ENCODE data around the gene PRR5L. TPM values are rescaled to one million over a fixed set of nuclear protein-coding genes. Genes with fewer than 3 reads are reported as not detected.

Gene PRR5L, protein sequence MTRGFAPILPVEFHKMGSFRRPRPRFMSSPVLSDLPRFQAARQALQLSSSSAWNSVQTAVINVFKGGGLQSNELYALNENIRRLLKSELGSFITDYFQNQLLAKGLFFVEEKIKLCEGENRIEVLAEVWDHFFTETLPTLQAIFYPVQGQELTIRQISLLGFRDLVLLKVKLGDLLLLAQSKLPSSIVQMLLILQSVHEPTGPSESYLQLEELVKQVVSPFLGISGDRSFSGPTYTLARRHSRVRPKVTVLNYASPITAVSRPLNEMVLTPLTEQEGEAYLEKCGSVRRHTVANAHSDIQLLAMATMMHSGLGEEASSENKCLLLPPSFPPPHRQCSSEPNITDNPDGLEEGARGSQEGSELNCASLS
- 12.5 and 25.5 TPM in 2 replicates for total RNA-seq

GRCh38 chr11:36295926-36296325 is at the start of gene PRR5L:
Gene PRR5L, plus strand, starts transcription at chr11:36296288. Its CDS starts 104,834 bp downstream, at chr11:36401122.

DNA sequence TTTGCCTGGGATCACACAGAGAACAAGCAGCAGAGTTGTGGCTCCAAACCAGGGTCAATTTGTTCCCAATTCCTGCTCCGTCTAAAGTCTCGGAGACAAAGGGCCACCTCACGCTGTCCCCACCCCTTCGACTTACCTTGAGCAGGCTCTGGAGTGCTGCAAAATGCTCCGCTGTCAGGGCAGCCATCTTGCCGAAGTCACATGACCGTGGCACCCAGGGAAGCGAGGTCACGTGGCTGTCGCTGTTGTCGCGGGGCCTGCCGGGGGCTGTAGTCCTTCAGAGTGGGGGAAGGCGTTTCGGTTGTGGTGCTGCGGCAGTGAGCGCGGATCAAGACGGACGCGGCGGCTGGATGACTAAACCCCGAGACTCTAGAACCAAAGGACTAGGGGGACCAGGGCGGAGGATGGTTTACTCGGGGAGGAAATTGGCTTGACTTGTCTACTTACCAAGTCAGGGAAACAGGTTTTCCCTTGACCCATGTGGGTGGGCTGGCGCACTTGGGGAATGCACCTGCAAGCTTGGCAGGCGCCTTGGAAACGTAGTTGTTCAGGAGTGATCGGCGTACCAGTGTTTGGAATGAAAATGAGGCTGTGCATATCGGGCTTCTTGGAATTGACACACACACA is 6.7 kb upstream of the PRR5L start, which contains the start of gene COMMD9:
TSS of gene COMMD9 (minus strand) at position 199 of the 627 bp plus-strand sequence. CDS start at position 187, 12 bp downstream.

GRCh38 chr11:36509694-36510593 is 213.9 kb downstream of the PRR5L start, which contains the start of gene TRAF6:
Gene TRAF6, minus strand, starts transcription at chr11:36510272. Its CDS starts 8,757 bp downstream, at chr11:36501515.

Small RNAs within 50 kb of the gene (small RNA-seq; reads per million reads assigned to genes)
- gene AC061999.1: not detected

Other genes starting within 250 kb of the PRR5L start
- 39.2 and 62.3 TPM in 2 replicates for gene COMMD9, start 6.9 kb upstream of the PRR5L start, total RNA-seq
- 12.0 and 14.6 TPM in 2 replicates for gene TRAF6, start 214.0 kb downstream of the PRR5L start, total RNA-seq